Naive thymus-derived CD4-positive, alpha-beta T cell (primary cell): ENCODE measurements around the gene NBPF26. TPM values are rescaled to one million over a fixed set of nuclear protein-coding genes. Genes with fewer than 3 reads are reported as not detected.

Experiments used
- polyA plus RNA-seq, 2 donors: library from polyadenylated mRNA; unstranded; fragments of 300-500 nt; fragmentation: Illumina TruSeq; gene quantifications; one replicate each; pipeline ENCODE4 v1.2.3, GENCODE V29; 2021
- total RNA-seq, 6 experiments: library from RNA in 5 of 6; stranded (reverse) in 5 of 6; gene quantifications; 1 replicate in 5 of 6; 2 replicates in 1 of 6; pipeline ENCODE4 v1.2.3 and lab custom pipeline; 2021 to 2026

NBPF26 gene
- total and polyA plus RNA-seq, 7 experiments from 2014 or later: 6.0 to 77.3 (median 33.6) TPM

Other genes with a start within 250 kb of the NBPF26 start
- gene PPIAL4A, start 165.8 kb downstream of the NBPF26 start, total RNA-seq: 1 to 10 TPM in 1 of 5 experiments, under 1 TPM in 1, not detected in 3; 0.95 to 1.3 TPM
- gene PPIAL4A, start 165.8 kb downstream of the NBPF26 start, polyA plus RNA-seq: not detected